SH-SY5Y (cell line): ENCODE data around the gene KCNK4.

Experiments
- GATA2 ChIP-seq: IDR thresholded peaks from 2 replicates; pipeline ENCODE4 v1.6.1; 2011; ENCODE audit warnings: mild to moderate bottlenecking, low read depth, low read length
- GATA3 ChIP-seq: IDR thresholded peaks from 2 replicates; pipeline ENCODE4 v1.6.1; 2011; ENCODE audit warnings: low read depth, mild to moderate bottlenecking, low read length, moderate library complexity

- TF ChIP-seq GATA2 (no peak), GATA3 (no peak)
Measured at GRCh38 chr11:64343767-64344559, 52.9 kb downstream of the KCNK4 start.
